Measurements from ENCODE around the gene C12orf43. TPM values are rescaled to one million over a fixed set of nuclear protein-coding genes. Genes with fewer than 3 reads are reported as not detected.
"Not testable (repeated sequence)": the region's sequence is repeated elsewhere in the genome, so short reads cannot be mapped to it uniquely, and the experiment has no call there.

C12orf43 gene
- total RNA-seq, 4 donors from 2014 or later: 7.0 to 32.2 (median 18.0) TPM

DNA sequence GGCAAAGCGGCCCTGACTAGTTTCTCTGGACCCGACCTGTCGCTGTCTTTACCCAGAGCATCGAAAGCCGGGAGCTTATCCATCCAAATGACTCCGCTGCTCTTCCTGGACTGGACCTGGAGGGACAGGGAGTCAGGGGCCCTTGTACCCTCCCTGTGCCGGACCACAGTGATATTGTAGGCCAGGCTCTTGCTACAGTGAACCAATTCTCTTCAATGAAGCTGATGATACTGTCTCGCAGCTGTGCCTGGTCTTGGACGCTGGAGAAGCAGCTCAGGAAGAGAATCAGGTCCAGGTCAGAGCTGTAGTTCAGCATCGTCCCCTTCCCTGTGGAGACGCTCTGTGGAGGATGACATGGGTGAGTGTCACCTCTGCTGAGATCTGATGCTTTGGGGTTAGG, 37.4 kb upstream of the C12orf43 start:
- in situ Hi-C loops (cut with MboI; ENCODE audit: low pct_ligation_motif_present in 1 of 4, low pct_unique_long_range_greater_than_20kb in 1 of 4, low sequenced_read_pairs in 3 of 4): no loop called here
- H3K27ac ChIP-seq: no peak overlapping the region
- H3K9me3 ChIP-seq: no peaks in the 10 kb centered on the region
- no peak overlapping the region for H3K4me3 ChIP-seq
- no peaks in the 10 kb centered on the region for H3K4me1 ChIP-seq
- no peaks in the 10 kb centered on the region for H3K36me3 ChIP-seq
- no peak for DNase-seq
- intact Hi-C loops (cut with DNase I; ENCODE audit: low total_unique reads): no loop called here
- WGBS, 2 donors (ENCODE audit: low coverage in 1 of 2): 95% methylated on average over 11 of the region's 11 CpGs; no CpG with 5 or more reads in 1 of the 2 donors
- H3K27me3 ChIP-seq: no peaks in the 10 kb centered on the region
- TF ChIP-seq POLR2AphosphoS5 (IDR thresholded peaks at IDR 0.05) (no peak), POLR2A (IDR thresholded peaks at IDR 0.05) (no peak), EP300 (IDR thresholded peaks at IDR 0.05; ENCODE audit: low read depth) (no peak)
- TF ChIP-seq, protein P1, sequence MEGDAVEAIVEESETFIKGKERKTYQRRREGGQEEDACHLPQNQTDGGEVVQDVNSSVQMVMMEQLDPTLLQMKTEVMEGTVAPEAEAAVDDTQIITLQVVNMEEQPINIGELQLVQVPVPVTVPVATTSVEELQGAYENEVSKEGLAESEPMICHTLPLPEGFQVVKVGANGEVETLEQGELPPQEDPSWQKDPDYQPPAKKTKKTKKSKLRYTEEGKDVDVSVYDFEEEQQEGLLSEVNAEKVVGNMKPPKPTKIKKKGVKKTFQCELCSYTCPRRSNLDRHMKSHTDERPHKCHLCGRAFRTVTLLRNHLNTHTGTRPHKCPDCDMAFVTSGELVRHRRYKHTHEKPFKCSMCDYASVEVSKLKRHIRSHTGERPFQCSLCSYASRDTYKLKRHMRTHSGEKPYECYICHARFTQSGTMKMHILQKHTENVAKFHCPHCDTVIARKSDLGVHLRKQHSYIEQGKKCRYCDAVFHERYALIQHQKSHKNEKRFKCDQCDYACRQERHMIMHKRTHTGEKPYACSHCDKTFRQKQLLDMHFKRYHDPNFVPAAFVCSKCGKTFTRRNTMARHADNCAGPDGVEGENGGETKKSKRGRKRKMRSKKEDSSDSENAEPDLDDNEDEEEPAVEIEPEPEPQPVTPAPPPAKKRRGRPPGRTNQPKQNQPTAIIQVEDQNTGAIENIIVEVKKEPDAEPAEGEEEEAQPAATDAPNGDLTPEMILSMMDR (IDR thresholded peaks at IDR 0.05): no peak

- WGBS, 2 donors (ENCODE audit: low coverage in 1 of 2): 50 to 100% methylated on average over 1 to 2 of the region's 2 CpGs
- Histone ChIP-seq H3K36me3 (no peaks in the 10 kb centered on the region), H3K4me1 (peaks cover 0 to 5% (median 2%) of the 10 kb centered on the region in 4 donors), H3K9me3 (no peaks in the 10 kb centered on the region), H3K27me3 (no peaks in the 10 kb centered on the region), H3K4me3 (no peak overlapping the region), H3K27ac (no peak overlapping the region)
- DNase-seq: no peak
- in situ Hi-C loops (cut with MboI; ENCODE audit: low pct_ligation_motif_present in 1 of 4, low pct_unique_long_range_greater_than_20kb in 1 of 4, low sequenced_read_pairs in 3 of 4) (no loop called here), intact Hi-C loops (cut with DNase I; ENCODE audit: low total_unique reads) (no loop called here)
- TF ChIP-seq POLR2A (IDR thresholded peaks at IDR 0.05) (no peak), EP300 (IDR thresholded peaks at IDR 0.05; ENCODE audit: low read depth) (no peak)
Measured at GRCh38 chr12:121050725-121051124, 34.4 kb upstream of the C12orf43 start.

GRCh38 chr12:121048442-121048841, 32.2 kb upstream of the C12orf43 start:
- peaks cover 0 to 5% (median 2%) of the 10 kb centered on the region in 4 donors for H3K4me1 ChIP-seq
- no peaks in the 10 kb centered on the region for H3K9me3 ChIP-seq
- DNase-seq: no peak
- TF ChIP-seq POLR2AphosphoS5 (IDR thresholded peaks at IDR 0.05) (no peak), POLR2A (IDR thresholded peaks at IDR 0.05) (no peak), EP300 (IDR thresholded peaks at IDR 0.05; ENCODE audit: low read depth) (no peak)
- TF ChIP-seq, protein P1 (IDR thresholded peaks at IDR 0.05): no peak
- intact Hi-C loops (cut with DNase I; ENCODE audit: low total_unique reads): no loop called here
- no peak overlapping the region for H3K4me3 ChIP-seq
- no peaks in the 10 kb centered on the region for H3K36me3 ChIP-seq
- in situ Hi-C loops (cut with MboI; ENCODE audit: low pct_ligation_motif_present in 1 of 4, low pct_unique_long_range_greater_than_20kb in 1 of 4, low sequenced_read_pairs in 3 of 4): no loop called here
- H3K27ac ChIP-seq: no peak overlapping the region
- H3K27me3 ChIP-seq: no peaks in the 10 kb centered on the region
- 61 to 71% methylated on average over 2 to 7 of the region's 7 CpGs for WGBS, 2 donors (ENCODE audit: low coverage in 1 of 2)

DNA sequence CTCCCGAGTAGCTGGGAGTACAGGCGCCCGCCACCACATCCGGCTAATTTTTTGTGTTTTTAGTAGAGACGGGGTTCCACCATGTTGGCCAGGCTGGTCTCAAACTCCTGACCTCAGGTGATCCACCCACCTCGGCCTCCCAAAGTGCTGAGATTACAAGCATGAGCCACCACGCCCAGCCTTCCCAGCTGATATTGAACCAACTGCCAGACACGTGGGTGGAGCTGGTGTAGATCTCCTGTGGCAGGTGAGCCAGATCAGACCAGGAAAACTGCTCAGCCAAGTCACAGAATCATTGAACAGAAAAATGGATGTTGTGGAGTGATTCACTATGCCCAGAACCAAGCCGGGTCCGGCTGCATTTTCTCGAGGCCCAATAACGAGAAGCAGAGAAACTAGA, 31.1 kb upstream of the C12orf43 start:
- in situ Hi-C loops (cut with MboI; ENCODE audit: low pct_ligation_motif_present in 1 of 4, low pct_unique_long_range_greater_than_20kb in 1 of 4, low sequenced_read_pairs in 3 of 4); H3K36me3 ChIP-seq; intact Hi-C loops (cut with DNase I; ENCODE audit: low total_unique reads); H3K9me3 ChIP-seq; H3K4me1 ChIP-seq; H3K27me3 ChIP-seq; H3K4me3 ChIP-seq: not testable (repeated sequence)
- WGBS, 2 donors (ENCODE audit: low coverage in 1 of 2): 16 to 73% methylated on average over 4 to 12 of the region's 12 CpGs
- peak overlapping the region in 1 of 4 donors; percentile 40 for H3K27ac ChIP-seq
- DNase-seq: peak; percentile 68

GRCh38 chr12:121043067-121043466, 26.8 kb upstream of the C12orf43 start:
- Histone ChIP-seq H3K4me1 (peaks cover 0 to 9% (median 6%) of the 10 kb centered on the region in 4 donors), H3K27ac (no peak overlapping the region), H3K27me3 (no peaks in the 10 kb centered on the region), H3K4me3 (no peak overlapping the region), H3K9me3 (no peaks in the 10 kb centered on the region), H3K36me3 (no peaks in the 10 kb centered on the region)
- 71 to 91% methylated on average over 4 of the region's 4 CpGs for WGBS, 2 donors (ENCODE audit: low coverage in 1 of 2)
- intact Hi-C loops (cut with DNase I; ENCODE audit: low total_unique reads) (no loop called here), in situ Hi-C loops (cut with MboI; ENCODE audit: low pct_ligation_motif_present in 1 of 4, low pct_unique_long_range_greater_than_20kb in 1 of 4, low sequenced_read_pairs in 3 of 4) (no loop called here)
- DNase-seq: no peak
- no peak for TF ChIP-seq POLR2A (IDR thresholded peaks at IDR 0.05)
- no peak for TF ChIP-seq EP300 (IDR thresholded peaks at IDR 0.05; ENCODE audit: low read depth)
- TF ChIP-seq, protein P1 (IDR thresholded peaks at IDR 0.05): no peak
- TF ChIP-seq POLR2AphosphoS5 (IDR thresholded peaks at IDR 0.05): no peak
